ENCODE results near the gene CACNA2D4.

Gene CACNA2D4

DNA sequence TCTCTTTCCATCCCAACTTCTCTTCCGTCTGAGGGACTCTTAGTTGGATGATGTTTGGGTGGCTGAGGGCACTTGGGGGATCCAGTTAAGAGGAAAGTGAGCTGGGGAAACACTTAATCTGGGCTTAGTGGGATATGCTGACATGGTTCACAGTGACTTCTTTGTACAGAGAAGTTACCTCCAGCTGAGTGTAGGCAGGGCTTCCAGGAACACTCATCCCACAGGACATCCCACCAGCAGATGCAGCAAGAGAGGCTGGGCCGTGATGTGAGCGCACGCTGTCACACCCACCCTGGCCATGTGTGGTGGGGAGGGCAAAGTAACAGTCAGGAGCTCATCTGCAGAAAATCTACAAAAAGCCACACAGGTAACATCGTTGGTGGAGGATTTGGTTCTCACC, 832 bp upstream of the CACNA2D4 start:
- DNase-seq (ENCODE audit: low read depth, low spot score): no peak

DNA sequence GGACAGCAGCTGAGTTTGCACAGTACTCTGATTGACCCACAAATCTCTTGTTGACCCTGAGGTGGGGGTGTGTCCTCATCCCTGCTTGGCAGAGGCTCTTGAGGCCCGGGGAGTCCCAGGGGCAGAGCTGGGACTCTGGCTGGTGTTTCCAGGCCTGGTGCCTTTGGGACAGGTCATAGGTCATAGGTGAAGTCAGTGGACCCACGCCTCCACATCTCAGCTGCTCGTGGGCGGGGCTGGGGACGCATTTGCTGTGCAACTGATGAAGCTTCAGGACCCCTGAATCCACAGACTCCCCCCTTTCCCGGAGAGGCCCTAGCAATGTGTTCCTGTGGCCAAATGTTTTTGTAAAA, 408 bp upstream of the CACNA2D4 start:
- DNase-seq (ENCODE audit: low read depth, low spot score): no peak

DNA sequence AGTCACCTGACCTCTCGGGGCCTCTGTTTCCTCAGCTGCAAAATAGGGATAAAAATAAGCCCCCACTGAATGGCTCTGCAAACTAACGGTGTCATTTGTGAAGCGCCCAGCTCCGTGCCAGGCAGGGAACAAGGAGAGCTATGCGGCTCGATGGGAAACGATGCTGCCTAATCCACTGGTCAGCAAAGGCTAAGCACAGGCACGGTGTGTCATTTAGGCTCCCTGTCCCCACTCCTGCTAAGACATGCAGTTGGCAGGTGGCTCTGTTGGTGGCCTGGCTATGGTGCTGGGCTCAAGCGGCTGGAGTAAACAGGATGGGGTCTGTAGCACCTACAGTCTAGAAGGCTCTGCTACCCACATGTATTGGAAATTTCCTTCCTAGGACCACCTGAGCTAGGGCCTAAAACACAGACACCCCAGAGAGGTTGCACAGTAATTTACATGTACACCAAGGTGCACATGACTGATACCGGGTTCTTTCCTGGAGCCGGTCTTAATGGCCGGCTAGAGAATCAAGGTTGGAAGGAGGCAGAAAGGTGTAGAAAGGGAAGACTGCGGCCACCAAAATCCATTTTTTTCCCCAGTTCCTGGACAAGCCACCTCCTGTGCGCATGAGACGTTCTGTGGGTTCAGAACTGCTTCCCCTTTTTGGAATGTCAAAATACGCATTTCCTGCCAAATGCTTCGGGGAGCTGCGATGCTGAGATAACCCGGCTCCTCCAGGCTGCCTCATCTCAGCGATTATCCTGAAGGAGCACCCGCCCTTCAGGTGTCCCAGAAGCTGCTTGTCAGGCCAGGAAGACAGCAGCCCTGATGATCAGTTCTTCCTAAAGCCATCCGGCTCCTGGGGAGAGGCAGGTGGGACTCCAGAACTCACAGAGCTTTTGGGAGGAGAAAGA, 1.0 kb downstream of the CACNA2D4 start:
- no peak for DNase-seq (ENCODE audit: low read depth, low spot score)

DNA sequence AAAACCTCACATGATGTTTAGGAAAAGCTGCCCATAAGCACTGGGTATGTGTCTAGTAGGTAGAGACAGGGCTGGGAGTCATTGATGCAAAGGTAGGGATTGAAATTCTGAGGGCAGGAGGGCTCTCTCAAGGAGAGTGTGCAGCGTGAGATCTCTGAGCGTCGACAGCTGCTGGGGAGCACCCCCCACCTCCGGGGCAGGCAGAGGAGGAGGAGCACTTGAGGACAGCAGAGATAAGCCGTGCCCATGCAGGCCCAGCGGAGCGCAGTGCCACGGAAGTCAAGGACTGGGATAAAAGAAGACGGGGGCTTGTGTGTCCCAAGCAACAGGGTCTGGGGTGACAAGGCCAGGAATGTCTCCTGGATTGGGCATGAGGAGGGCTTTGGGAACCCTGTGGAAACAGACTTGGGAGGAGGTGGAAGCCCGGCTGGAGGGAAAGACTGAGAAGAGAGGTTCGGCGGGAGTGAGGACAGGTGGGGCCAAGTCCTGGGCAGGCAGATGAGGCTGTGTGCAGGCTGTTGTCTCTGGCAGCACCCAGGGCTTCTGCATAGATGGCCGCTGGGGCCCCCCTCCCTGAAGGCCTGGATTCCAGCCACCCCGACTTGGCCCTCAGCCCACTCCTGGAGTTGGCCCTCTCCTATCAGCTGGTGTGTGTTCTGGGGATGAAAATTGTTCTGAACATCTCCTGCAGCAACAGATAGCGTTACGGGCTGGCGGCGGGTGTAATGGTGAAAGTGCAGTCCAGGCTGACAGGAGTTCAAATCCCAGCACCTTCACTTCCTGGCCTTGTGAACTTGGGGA, 1.9 kb downstream of the CACNA2D4 start:
- DNase-seq (ENCODE audit: low read depth, low spot score): no peak

GRCh38 chr12:1915082-1915968, 3.1 kb downstream of the CACNA2D4 start:
- no peak for DNase-seq (ENCODE audit: low read depth, low spot score)

- DNase-seq (ENCODE audit: low read depth, low spot score): no peak
Measured at GRCh38 chr12:1914114-1914911, 4.1 kb downstream of the CACNA2D4 start.

DNA sequence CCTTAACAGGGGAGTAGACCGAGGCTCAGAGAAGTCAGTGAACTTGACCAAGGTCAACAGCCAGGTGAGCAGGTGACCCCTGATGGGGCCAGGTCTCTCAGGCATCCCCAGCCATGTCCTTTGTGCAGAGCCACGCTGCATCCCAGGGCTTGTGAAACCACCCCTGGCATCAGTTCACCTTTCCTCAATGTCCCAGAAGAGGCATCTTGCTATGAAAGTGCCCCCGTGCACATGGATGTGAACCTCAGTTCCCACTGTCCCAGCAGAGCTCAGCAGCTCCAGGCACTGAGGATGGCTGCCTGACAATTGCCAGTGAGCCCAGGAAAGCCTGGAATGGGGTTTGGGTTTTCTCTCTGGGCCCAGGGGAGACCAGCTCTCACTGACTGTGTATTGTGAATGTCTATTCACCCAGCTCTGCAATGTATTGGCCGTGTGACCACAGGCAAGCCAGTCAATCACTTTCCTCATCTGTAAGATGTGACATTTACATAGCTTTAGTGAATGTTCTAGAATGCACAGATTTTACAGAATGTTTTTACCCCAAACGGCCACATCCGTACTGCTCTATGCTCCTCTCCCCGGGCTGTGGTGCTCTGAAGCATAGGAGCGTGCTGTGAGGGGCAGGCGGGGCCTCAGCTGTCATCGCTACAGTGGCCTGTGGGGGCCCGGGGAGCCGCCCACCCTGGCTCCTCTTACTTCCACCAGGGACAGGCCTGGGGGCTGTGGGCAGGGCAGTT, 4.9 kb downstream of the CACNA2D4 start:
- no peak for DNase-seq (ENCODE audit: low read depth, low spot score)

- no peak for DNase-seq (ENCODE audit: low read depth, low spot score)
Measured at GRCh38 chr12:1912580-1913376, 5.7 kb downstream of the CACNA2D4 start.

GRCh38 chr12:1911598-1912575, 6.6 kb downstream of the CACNA2D4 start:
- no peak for DNase-seq (ENCODE audit: low read depth, low spot score)

GRCh38 chr12:1910468-1910867, 8.0 kb downstream of the CACNA2D4 start:
- DNase-seq (ENCODE audit: low read depth, low spot score): no peak

DNA sequence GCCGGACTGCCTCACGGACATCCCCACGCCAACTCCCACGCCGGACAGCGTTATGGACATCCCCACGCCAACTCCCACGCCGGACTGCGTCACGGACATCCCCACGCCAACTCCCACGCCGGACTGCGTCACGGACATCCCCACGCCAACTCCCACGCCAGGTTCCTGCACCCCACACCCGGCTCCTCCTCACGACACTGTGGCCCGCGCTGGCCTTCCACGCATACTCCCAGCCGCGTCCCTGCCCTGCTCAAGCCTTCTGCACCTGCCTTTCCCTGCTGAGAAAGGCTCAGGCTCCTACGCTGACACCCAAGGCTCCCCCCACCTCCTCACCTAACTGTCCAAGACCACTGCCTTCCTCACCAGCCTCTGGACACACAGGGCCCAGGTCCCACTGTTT, 9.7 kb downstream of the CACNA2D4 start:
- DNase-seq (ENCODE audit: low read depth, low spot score): no peak

DNA sequence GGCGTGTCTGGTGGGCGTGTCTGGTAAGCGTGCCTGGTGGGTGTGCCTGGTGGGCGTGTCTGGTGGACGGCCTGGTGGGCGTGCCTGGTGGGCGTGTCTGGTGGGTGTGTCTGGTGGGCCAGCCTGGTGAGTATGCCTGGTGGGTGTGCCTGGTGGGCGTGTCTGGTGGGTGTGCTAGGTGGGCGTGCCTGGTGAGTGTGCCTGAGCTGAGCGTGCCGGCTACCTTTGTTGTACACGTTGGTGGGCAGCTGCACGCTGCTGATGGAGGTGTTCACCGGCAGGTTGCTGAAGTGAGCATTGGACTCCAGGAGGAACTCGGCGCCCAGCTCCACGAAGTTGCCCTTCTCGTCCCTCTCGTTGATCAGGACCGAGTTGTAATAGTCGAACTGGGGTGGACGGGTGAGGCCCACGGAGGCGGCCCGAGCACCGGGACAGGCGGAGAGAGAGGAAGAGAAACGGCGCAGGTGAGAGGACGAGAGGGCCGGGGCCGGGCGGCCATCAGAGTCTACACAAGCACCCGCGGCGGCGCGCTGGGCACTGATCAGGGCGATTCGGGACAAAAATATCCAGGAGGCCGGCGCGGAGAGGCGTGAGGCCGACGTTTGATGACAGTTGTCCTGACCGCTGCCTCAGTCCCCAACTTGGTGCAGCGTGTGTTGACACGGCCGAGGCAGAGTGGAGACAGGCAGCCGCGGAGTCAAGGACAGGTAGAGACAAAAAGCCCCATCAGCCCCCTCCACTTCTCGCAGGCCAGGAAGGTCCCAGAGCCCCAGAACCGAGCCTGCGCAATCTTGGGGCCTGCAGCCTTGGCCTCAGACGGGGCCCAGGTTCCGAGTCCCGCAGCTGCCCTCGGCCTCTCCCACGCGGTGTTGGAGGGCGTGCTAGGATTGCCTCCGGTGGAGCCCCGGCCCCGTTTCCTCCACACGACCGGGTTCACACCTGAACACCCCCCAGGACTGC, 10.5 kb downstream of the CACNA2D4 start:
- DNase-seq (ENCODE audit: low read depth, low spot score): no peak

DNA sequence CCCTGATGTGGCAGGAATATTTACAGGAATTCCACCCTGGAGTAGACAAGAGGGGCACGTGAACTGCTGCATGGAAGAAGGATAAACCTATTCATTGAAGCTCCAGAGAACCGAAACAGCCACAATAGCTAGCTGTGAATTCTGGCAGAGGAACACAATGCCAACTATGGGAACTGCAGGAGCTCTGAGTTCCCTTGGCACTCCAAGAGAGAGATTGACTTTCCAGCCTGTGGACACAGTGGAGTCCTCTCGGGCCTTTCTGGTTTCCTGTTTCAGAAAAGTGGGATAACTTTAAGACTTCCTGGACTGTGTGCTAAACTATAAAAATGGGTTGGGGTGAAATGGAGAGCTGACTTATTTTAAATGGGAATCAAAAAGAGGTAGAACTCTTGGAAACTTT, 11.9 kb downstream of the CACNA2D4 start:
- DNase-seq (ENCODE audit: low read depth, low spot score): no peak

DNA sequence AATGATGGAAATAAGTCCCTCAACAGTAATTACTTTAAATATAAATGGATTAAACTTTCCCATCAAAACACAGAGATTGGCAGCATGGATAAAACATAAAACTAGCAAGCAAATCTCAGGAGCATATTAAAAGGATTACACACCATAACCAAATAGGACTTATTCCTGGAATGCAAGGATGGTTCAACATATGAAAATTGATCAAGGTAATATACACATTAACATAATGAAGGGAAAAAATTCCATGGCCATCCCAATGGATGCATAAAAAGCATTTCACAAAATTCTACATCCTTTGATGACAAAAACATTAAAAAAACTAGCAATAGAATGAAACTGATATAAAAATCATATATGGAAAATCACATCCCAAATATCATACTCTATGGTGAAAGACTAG, 13.6 kb downstream of the CACNA2D4 start:
- DNase-seq (ENCODE audit: low read depth, low spot score): no peak

DNA sequence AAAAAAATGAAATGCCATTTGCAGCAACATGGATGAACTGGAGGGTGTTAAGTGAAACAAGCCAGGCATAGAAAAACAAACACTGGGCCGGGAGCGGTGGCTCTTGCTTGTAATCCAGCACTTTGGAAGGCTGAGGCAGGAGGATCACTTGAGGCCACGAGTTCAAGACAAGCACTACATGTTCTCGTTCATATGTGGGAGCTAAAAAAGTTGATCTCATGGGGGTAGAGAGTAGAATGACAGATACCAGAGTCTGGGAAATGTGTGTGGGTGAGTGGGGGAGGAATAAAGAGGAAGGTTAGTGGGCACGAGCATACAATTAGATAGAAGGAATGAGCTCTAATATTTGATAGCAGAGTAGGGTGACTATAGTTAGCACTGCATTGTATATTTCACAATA, 21.5 kb downstream of the CACNA2D4 start:
- no peak for DNase-seq (ENCODE audit: low read depth, low spot score)

DNA sequence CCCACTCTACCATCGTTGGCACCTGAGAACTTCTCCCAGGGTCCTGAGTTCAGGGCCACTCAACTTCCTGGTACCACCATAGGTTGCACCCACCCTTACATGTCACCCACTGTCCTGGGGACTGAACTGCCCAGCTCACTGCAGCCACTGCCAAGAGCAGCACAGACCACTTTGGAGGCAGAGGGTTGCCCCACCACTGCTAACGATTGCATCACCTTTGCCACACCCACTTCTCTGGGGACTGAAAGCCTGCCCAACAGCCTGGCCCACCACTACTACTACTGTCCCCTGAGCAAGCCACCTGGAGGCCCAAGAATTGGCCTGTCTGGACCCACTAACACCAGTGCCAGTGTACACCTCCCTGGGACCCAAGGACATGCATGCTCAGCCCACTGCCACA, 27.6 kb downstream of the CACNA2D4 start:
- no peak for DNase-seq (ENCODE audit: low read depth, low spot score)

- DNase-seq (ENCODE audit: low read depth, low spot score): no peak
Measured at GRCh38 chr12:1890119-1890703, 28.2 kb downstream of the CACNA2D4 start.

Data from smooth muscle cell of the brain vasculature (primary cell).